ENCODE measurements around the gene NKX2-1.

The NKX2-1 gene

DNA sequence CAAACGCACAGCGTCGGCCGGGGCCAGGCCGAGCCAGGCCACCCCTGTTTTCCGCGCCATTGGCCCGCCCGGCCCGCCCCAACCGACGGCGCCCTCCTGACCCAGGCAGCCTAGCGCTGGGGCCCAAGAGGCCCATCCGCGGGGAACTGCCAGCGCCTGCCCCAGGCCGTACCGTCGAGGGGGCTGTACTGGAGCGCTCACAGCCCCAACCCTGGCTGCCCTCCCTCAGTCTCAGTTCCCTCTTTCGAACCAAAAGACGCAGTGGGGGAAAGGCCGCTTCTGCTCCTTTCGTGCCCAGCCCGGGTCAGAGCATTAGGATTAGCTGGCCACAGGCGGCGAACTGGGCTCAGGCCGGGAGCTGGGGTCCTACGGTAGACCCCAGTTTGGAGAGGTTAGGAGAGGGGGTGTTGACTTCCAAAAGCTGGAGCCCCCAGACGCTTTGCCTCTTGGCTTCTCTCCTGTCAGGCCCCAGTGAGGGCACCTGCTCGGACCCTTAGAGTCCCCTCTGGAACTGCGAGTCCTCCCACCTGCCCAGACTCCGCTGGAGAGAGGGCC is 1.9 kb downstream of the NKX2-1 start:
- no peak for DNase-seq (ENCODE audit: low read depth in 2 of 2, low spot score in 1 of 2)

DNA sequence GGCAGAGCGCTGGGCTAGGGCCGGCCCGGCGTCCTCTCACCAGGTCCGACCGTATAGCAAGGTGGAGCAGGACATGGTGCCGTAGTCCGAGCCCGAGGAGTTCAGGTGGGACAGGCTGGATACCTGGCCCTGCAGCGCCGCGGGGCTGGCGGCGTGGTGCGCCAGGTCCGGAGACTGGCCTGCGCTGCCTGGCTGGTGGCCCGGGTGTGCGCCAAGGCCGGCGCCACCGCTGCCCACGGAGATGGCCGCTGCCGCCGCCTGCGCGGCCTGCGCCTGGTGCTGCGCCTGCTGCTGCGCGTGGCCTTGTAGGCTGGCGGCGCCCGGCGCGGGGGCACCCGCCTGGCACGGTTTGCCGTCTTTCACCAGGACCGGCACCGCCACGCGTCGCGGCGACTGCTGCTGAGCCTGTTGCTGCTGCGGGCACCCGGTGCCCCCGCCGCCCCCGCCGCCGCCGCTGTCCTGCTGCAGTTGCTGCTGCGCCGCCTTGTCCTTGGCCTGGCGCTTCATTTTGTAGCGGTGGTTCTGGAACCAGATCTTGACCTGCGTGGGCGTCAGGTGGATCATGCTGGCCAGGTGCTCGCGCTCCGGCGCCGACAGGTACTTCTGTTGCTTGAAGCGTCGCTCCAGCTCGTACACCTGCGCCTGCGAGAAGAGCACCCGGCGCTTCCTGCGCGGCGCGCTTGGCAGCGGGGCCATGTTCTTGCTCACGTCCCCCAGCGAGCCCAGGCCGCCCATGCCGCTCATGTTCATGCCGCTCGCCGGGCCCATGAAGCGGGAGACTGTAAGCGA is 2.6 kb downstream of the NKX2-1 start:
- no peak for DNase-seq (ENCODE audit: low read depth in 2 of 2, low spot score in 1 of 2)

DNA sequence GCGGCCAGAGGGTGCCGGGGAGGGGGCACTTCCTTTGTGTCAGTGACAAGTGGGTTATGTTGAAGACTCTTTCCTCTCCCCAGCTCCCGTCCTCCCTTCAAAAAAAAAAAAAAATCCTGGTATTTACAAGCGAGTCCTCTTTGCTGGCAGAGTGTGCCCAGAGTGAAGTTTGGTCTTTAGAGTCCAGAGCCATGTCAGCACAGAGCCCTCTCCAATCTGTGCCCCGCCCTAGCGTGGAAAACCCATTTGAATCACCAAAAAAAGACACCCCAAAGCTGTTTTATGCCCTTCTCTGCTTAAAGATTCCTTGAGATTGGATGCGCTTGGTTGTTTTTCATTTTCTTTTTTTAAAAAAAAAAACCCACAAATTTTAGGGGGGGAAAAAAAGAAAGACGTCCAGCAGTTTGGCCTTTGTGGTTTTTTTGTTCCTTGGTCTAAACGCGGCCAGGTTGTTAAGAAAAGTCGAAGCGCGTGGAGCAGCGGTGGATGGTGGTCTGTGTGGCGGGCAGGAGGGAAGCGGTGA is 3.3 kb downstream of the NKX2-1 start:
- DNase-seq (ENCODE audit: low read depth in 2 of 2, low spot score in 1 of 2): no peak

DNA sequence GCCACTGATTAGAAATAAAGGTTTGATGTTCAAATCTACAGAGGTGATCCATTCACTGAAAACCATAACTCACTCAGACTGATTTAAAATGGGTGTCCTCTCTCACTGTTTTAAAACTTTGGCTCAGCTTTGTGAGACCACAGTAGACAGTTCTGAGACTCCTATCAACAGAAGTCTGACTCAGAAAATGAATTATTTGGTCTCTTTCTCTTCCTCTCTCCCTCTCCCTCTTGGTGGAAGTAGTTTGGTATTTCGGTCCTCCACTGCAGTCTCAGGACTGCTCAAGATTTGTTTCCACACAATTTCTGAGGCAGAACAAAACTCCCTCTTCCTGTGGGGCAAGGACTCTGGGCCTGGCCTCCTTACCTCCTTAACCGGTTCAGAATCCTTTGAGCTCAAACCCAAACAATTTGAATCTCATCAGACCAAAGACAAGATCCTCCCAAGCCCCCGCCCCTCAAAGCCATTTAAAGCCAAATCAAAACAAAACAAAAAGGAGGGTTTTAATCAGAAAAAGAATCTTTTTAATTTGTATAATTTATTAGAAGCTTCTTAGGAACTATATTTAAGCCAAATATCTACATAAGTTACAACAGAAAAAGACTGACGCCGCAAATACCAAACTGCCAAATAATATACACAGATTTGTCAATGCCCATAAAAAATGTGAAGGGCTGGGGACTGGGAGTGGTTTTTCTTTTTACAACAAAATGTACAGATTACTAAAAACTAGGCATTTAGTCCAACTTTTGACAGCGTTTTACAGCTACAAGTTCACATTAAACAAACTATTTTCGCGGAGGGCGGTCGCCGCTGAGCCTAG is 3.9 kb downstream of the NKX2-1 start:
- DNase-seq (ENCODE audit: low read depth in 2 of 2, low spot score in 1 of 2): no peak

DNA sequence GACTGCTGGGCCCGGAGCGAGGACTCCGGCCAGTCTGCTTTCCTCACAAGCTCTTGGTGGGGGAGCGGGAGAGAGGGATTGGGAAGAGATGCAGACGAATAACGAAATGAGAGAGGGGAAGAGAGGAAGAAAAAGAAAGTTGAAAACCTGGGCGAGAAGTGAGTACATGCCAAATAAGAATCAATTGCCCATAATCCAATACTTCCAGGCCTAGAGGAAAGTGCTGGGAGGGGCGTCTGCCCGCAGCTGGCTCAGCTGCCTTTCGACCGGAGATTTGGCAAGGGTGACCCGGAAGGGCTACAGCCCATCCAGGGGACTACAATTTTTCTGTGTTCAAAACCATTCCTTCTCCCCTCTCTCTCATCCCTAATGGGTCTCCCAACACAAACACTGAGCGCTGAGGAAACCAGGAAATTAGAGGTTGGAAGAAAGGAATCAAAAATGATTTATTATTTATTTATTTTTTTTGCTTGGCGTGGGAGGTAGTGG is 4.9 kb downstream of the NKX2-1 start:
- no peak for DNase-seq (ENCODE audit: low read depth in 2 of 2, low spot score in 1 of 2)

DNA sequence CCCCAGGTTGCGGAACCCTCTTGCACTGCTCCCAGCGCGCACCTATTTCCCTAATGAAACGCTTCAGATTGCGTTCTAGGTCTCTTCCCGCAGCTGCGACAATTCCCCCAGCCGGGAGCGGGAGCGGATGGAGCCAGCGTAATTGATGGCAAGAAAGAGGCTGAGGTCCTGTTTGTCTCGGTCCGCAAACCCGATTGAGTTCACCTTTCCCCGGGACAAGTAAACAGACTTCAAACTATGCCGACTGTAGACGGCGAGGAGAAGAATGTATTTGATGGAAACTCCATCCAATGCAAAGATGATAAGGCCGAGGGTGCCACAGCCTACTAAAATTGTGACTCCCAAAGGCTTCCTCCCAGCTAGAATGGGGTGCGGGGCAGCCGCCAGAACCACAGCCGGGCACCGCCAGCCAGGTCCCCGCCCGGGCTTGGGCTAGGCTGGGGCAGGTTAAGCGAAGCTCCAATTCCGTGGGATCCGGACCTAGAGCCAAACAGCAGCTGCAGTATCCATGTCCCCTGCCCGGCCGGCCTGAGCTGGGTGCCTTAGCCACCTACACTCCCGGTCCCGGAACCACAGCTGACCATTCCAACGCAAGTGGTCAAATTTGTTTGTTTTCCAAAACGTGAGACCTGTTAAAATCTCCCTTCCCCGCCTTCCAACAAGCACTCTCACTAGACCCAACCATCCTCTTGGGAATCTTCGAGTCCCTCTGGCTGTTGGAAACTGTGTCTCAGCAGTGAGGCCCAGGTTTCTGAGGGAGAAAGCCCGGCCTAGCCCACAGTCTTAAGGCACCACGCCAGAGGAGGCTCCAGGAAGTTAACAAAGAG is 5.5 kb downstream of the NKX2-1 start:
- no peak for DNase-seq (ENCODE audit: low read depth in 2 of 2, low spot score in 1 of 2)

DNA sequence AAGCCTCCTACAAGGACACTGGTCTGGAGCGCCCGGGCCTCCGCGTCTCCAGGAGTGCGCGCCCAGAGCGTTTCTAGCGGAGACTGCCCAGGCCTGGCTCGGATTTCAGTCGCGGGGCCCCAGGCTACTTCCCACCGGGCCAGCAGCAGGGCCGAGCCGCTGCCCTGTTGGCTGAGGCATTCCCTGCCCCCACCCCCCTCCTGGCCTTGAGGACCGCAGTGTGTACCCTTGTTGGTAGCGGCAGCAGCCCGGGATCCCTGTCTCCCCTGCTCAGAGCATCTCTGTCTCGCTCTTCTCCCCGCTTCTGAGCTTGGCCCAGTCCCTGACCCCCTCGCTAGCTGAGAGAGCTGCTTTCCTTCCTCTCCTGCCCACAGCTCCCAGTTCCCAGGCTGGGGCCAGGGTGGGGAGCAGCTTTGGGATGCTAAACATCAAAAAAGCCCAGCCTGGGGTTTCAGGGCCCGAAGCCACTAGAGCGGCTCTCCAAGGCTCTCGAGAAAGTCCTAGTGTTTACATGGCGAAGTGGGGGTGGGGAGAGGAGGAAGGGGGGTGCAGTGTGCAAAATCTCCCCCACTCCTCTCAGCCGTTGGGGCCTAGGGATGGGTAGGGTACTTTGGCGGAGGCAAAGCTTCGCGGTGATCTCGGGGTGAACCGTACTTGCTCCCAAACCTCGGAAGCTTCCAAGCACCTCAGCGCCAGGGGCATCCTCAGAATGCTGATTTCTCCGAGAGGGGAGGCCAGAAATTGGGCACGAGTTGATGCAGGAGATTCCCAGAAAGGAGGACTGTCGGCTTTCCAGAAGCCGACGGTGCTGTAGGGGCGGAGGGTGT is 6.4 kb downstream of the NKX2-1 start:
- no peak for DNase-seq (ENCODE audit: low read depth in 2 of 2, low spot score in 1 of 2)

DNA sequence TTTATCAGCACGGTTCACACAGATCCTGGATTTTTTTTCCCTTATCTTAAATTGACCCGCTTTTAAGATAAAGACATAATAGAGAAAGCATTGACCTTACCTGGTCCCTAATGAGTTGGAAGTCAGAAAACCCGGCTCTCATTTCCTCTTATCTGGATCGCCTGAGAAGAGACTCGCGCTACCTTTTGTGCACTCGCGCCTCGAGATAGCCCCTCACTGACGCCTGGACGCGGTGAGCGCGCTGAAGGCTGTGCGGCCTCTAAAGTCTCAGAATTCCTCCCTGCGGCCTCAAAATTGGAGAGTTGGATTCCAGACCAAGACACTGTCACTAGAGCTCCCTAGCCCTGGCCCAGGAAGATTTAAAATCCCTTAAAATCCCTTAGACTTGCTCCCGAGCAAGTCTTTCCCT is 7.0 kb downstream of the NKX2-1 start:
- no peak for DNase-seq (ENCODE audit: low read depth in 2 of 2, low spot score in 1 of 2)

DNA sequence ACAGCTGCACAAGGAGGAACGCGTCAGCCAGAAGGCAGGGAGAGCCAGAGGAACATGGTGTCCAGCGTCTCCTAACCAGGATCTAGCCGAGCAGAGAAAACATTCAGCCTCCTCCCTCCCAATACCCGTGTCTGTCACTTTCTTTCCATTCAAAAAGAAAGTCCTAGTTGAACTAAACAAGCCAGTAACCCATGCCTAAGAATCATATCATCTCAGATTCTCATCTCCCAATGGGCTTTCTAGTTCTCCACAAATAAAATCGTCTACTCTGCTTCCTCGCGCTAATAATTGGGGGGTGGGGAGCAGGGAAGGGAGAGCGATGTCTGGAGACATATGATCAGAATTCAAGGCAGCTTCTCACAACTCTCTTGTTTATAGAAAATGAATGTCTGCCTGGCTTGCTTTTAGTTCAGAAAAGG is 7.4 kb downstream of the NKX2-1 start:
- DNase-seq (ENCODE audit: low read depth in 2 of 2, low spot score in 1 of 2): no peak

DNA sequence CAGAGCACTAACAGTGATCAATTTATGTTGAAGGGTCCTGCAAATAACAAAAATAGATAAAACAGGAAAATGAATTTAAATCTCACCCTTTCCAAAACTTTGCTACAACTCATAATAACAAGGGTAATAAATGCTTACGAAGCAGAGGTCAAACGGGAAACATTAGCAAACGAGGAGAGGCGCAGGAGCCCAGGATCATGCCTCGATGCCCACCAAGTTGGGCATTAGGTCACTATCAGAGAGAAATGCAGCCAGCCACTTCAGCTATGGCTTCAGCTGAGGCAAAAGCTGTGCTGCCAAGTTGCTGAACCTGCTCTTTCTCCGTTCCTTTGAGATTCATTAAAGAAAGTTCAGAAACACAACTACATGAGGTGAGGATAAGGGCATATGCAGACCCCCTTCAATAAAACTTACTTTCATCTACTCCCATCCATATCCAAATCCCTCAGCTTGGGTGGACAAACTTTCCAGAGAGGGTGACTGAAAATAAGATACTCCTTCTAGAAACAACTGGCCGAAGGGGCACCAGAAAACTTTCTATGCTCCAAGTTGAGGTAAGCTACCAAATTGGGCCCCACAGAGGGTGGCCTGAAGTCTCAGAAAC is 7.9 kb downstream of the NKX2-1 start:
- DNase-seq (ENCODE audit: low read depth in 2 of 2, low spot score in 1 of 2): no peak

DNA sequence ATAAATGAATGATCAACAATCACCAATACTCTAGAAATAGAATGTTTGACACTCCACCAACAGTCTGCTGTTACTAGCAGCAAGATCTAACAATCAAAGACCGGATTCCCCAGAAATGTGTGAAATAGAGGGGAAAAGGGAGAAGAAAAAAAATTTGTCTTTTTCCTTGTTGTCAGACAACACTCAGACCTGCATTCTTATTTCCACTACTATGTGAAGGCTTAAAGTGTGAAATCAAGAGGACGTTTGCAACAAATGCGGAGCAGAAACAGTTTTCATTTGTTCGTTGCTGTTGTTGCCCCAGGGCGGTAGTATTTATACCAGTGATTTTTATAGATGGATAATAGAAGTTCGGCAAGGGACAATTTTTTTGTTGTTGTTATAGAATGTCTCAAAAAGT is 9.2 kb downstream of the NKX2-1 start:
- DNase-seq (ENCODE audit: low read depth in 2 of 2, low spot score in 1 of 2): no peak

DNA sequence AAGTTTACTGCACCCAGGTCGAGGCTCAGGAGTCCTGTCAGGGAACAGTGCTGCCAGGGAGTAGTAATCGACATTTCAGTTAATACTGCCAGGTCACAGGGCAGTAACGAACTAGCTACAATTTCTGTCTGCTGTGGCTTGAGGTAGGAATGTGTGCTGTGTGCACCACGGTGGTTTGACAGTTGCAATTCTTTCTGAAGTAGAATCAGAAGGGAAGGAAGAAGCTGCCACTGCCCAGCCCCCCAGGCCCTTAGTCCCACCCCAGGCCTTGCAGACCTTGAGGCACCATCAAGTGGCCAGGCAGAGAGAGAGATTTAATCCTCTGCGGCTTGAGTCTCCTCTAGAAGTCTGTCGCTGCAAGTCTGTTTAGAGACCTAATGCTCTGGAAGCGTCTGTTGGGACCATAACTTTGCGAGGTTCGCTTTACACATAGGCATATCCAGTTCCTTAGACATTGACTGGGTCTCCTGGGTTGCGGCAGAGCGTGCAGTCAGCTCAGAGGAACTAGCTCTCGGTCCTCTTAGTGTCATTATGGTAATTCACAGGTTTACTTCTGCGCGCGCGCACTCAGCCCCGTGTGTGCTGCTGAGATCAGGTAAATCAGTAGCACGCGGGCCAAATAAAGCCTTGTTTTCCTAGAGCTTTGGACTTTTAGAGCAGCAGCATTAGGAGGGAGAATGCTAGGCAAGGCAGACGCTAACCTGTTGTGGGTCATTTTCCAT is 9.8 kb downstream of the NKX2-1 start:
- DNase-seq (ENCODE audit: low read depth in 2 of 2, low spot score in 1 of 2): no peak

DNA sequence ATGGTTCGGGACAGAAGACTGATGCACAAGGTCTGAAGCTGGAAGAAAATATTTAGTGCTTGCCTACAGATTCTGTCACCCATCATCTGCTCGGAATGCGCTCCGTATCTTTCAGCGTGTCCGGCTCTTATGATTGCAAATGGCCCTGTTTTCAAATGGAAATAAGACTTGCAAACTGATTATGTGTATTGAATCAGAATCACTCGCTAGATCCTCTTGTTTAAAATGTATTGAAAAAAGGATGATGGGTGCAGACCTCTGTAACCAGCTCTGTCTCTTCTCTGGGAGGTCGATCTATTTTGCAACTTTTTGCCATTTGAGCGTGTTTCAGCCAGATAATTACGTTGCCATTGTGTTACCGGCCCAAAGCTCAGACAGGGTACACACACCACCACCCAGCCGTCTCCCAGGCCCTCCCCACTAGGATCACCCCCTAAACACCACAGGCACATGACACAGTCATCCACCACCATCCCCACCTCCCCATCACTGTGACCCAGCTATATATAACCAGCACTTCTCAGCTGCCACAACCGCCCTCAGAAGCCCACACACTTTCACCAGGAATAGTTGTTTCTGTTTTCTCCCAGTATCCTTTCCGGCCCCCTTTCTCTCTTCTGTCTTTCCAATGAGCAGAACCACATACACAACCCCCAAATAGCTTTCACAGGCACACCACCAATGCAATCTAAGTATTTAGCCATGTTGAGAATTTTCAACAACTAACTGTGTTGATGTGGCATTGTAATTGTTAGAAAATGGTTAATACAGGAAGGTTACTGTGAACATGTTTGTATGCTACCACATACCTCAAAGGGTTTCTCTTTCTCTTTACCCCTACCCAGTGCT is 10.7 kb downstream of the NKX2-1 start:
- DNase-seq (ENCODE audit: low read depth in 2 of 2, low spot score in 1 of 2): no peak

DNA sequence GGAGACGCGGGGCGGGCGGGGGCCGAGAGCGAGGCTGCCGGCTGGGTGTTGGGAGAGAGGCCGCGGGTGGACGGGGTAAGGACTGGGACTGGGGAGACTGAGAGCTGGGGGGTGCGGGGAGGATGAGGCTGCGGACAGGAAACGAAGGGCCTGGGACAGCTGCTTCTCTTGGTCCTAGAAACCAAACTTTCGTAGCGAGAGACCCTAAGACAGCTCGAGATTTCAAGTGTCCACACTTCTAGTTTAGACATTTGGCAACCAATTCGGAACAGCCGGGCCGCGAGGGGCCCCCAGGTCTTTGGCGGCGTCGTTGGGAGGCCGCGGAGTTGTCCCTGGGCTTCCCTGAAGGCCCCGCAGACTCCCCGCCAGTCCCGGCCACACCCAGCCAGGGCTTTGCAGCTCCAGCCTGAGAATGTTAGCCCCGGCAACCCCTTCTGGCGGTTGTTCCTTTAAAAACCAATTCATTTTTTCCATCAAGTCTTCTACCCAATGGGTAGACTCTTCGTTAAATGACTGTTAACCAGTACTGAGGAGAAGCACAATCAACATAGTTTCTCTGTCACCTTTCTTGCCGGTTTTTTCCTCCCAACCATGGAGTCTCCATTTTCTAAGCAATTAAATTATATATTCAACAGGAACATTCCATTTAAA is 11.5 kb downstream of the NKX2-1 start:
- DNase-seq (ENCODE audit: low read depth in 2 of 2, low spot score in 1 of 2): no peak

DNA sequence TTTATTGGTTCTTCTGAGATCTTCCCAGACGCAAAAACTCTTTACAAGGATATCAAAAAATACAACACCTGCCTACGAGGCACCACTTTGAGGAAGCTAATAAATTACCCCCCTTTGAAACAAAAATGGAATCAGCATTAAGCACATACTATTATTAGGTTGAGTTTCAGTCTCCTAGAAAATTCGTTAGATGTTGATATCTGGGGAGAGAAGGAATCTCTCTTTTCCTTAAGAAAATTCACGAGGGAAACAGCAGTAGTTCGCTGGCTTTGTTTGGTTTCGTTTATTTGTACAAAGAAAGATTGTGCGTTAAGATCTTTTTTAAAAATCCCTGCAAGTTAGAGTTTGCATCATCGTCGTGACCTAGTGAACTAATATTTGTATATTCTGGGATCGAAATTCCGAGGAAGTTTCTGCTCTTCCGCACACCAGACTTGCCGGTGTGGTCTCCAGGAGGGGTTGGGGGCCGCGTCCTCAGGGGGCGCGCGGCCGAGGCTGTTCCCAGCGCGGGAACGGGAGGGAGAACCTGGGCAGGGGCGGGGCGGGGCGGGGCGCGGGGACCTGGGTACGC is 12.1 kb downstream of the NKX2-1 start:
- no peak for DNase-seq (ENCODE audit: low read depth in 2 of 2, low spot score in 1 of 2)

DNA sequence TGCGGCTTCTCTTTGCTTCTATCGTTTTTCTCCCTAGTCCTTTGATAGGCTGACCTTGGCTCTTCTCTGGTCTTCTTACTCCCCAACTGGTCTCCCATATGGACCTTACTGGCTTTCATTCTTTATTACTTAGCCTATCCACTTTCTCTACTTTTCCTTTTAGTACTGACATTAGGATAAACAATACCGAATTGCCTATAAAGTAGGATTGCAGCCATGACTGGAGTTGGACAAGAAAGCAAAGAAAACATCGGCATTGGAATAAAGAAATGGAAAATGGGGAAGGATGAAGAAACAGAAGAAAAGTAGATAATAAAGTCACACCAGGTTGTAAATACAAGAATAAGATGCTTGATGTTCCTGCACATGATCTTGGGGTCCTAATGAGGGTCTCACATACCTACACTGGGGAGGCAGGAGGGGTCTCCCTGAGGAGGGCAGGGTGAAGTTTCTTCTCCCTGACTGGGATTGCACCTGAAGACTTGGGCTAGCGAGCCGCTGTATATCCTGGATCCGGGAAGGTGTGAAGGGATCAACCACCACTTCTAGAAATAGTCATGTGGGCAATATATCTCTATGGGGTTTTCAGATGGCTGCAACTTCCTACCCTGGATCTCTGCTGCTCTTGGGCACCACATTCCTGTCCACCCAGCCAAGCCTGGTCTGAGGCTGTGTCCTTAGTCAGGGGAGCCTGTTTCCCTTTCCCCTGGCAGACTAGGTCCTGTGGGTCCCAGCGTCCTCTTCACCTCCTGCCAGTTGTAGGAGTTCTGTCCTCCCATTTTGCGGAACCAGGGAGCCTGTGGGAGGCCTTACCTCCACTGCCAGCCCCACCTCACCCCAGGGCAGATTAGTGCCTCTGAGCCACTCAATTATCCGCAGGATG is 13.1 kb downstream of the NKX2-1 start:
- DNase-seq (ENCODE audit: low read depth in 2 of 2, low spot score in 1 of 2): no peak
